ENCODE data around the gene PCDHB1. TPM values are rescaled to one million over a fixed set of nuclear protein-coding genes. Genes with fewer than 3 reads are reported as not detected.

Gene PCDHB1
- total and polyA plus RNA-seq, 2 of the 8 experiments (the other 6 are each of a cell fraction or from before 2014, with no cell fraction given), result 0.03 to 0.04 TPM

GRCh38 chr5:141105350-141105749 is 54.2 kb downstream of the PCDHB1 start (continued):
- no peak for TF ChIP-seq KDM5A (IDR thresholded peaks at IDR 0.05; ENCODE audit: low read length)
- no peak for TF ChIP-seq ATF2 (IDR thresholded peaks at IDR 0.05; ENCODE audit: low read length)

Other genes starting within 250 kb of the PCDHB1 start
- 5.3 and 5.7 TPM in 2 replicates for gene PCDHA4, start 244.3 kb upstream of the PCDHB1 start, total RNA-seq (2021; fragmentation: NEBNext Ultra II Directional; extraction: Animal tissue kit (Norgen Biotek cat#: 25700))
- gene PCDHA4, start 244.3 kb upstream of the PCDHB1 start, polyA plus RNA-seq (2011; rRNA removed), result 3.7 and 3.8 TPM in 2 replicates
- gene PCDHA5, start 229.8 kb upstream of the PCDHB1 start, total RNA-seq (2021; fragmentation: NEBNext Ultra II Directional; extraction: Animal tissue kit (Norgen Biotek cat#: 25700)), result 0.52 and 0.76 TPM in 2 replicates
- 0.28 and 0.33 TPM in 2 replicates for gene PCDHA5, start 229.8 kb upstream of the PCDHB1 start, polyA plus RNA-seq (2011; rRNA removed)
- 6.5 and 7.1 TPM in 2 replicates for gene PCDHA6, start 223.4 kb upstream of the PCDHB1 start, total RNA-seq (2021; fragmentation: NEBNext Ultra II Directional; extraction: Animal tissue kit (Norgen Biotek cat#: 25700))
- gene PCDHA6, start 223.4 kb upstream of the PCDHB1 start, polyA plus RNA-seq (2011; rRNA removed), result 0.50 and 0.71 TPM in 2 replicates
- gene PCDHA7, start 217.1 kb upstream of the PCDHB1 start, total RNA-seq (2021; fragmentation: NEBNext Ultra II Directional; extraction: Animal tissue kit (Norgen Biotek cat#: 25700)), result 1.6 and 2.7 TPM in 2 replicates
- 0.86 and 0.89 TPM in 2 replicates for gene PCDHA7, start 217.1 kb upstream of the PCDHB1 start, polyA plus RNA-seq (2011; rRNA removed)
- gene PCDHA8, start 210.2 kb upstream of the PCDHB1 start, total RNA-seq (2021; fragmentation: NEBNext Ultra II Directional; extraction: Animal tissue kit (Norgen Biotek cat#: 25700)), result 0.52 and 0.96 TPM in 2 replicates
- gene PCDHA8, start 210.2 kb upstream of the PCDHB1 start, polyA plus RNA-seq (2011; rRNA removed), result 0.14 and 0.17 TPM in 2 replicates
- 0.28 and 0.36 TPM in 2 replicates for gene PCDHA9, start 203.0 kb upstream of the PCDHB1 start, total RNA-seq (2021; fragmentation: NEBNext Ultra II Directional; extraction: Animal tissue kit (Norgen Biotek cat#: 25700))
- gene PCDHA9, start 203.0 kb upstream of the PCDHB1 start, polyA plus RNA-seq (2011; rRNA removed), result 0.12 and 0.17 TPM in 2 replicates
- 5.4 and 5.5 TPM in 2 replicates for gene PCDHA10, start 195.5 kb upstream of the PCDHB1 start, total RNA-seq (2021; fragmentation: NEBNext Ultra II Directional; extraction: Animal tissue kit (Norgen Biotek cat#: 25700))
- gene PCDHA10, start 195.5 kb upstream of the PCDHB1 start, polyA plus RNA-seq (2011; rRNA removed), result 2.8 TPM in 2 replicates
- 6.6 and 6.9 TPM in 2 replicates for gene PCDHA11, start 182.4 kb upstream of the PCDHB1 start, total RNA-seq (2021; fragmentation: NEBNext Ultra II Directional; extraction: Animal tissue kit (Norgen Biotek cat#: 25700))
- gene PCDHA11, start 182.4 kb upstream of the PCDHB1 start, polyA plus RNA-seq (2011; rRNA removed), result 4.7 and 6.5 TPM in 2 replicates
- gene PCDHA12, start 176.1 kb upstream of the PCDHB1 start, total RNA-seq (2021; fragmentation: NEBNext Ultra II Directional; extraction: Animal tissue kit (Norgen Biotek cat#: 25700)), result 9.3 and 10.6 TPM in 2 replicates
- gene PCDHA12, start 176.1 kb upstream of the PCDHB1 start, polyA plus RNA-seq (2011; rRNA removed), result 4.2 and 5.7 TPM in 2 replicates
- 1.1 and 1.2 TPM in 2 replicates for gene PCDHA13, start 169.2 kb upstream of the PCDHB1 start, total RNA-seq (2021; fragmentation: NEBNext Ultra II Directional; extraction: Animal tissue kit (Norgen Biotek cat#: 25700))
- 1.3 and 1.4 TPM in 2 replicates for gene PCDHA13, start 169.2 kb upstream of the PCDHB1 start, polyA plus RNA-seq (2011; rRNA removed)
- 4.5 and 5.0 TPM in 2 replicates for gene PCDHAC1, start 125.1 kb upstream of the PCDHB1 start, total RNA-seq (2021; fragmentation: NEBNext Ultra II Directional; extraction: Animal tissue kit (Norgen Biotek cat#: 25700))
- 2.2 and 2.4 TPM in 2 replicates for gene PCDHAC1, start 125.1 kb upstream of the PCDHB1 start, polyA plus RNA-seq (2011; rRNA removed)
- 3.7 and 4.9 TPM in 2 replicates for gene PCDHAC2, start 84.9 kb upstream of the PCDHB1 start, total RNA-seq (2021; fragmentation: NEBNext Ultra II Directional; extraction: Animal tissue kit (Norgen Biotek cat#: 25700))
- 4.6 and 5.0 TPM in 2 replicates for gene PCDHAC2, start 84.9 kb upstream of the PCDHB1 start, polyA plus RNA-seq (2011; rRNA removed)
- gene PCDHB2, start 43.2 kb downstream of the PCDHB1 start, total RNA-seq (2021; fragmentation: NEBNext Ultra II Directional; extraction: Animal tissue kit (Norgen Biotek cat#: 25700)), result 25.6 and 28.8 TPM in 2 replicates
- 29.2 and 38.0 TPM in 2 replicates for gene PCDHB2, start 43.2 kb downstream of the PCDHB1 start, polyA plus RNA-seq (2011; rRNA removed)
- 3.4 and 4.0 TPM in 2 replicates for gene PCDHB3, start 49.1 kb downstream of the PCDHB1 start, total RNA-seq (2021; fragmentation: NEBNext Ultra II Directional; extraction: Animal tissue kit (Norgen Biotek cat#: 25700))
- gene PCDHB3, start 49.1 kb downstream of the PCDHB1 start, polyA plus RNA-seq (2011; rRNA removed), result 1.6 and 1.8 TPM in 2 replicates
- gene PCDHB4, start 70.4 kb downstream of the PCDHB1 start, total RNA-seq (2021; fragmentation: NEBNext Ultra II Directional; extraction: Animal tissue kit (Norgen Biotek cat#: 25700)), result 1.4 and 1.5 TPM in 2 replicates
- 1.3 and 2.0 TPM in 2 replicates for gene PCDHB4, start 70.4 kb downstream of the PCDHB1 start, polyA plus RNA-seq (2011; rRNA removed)
- 2.4 and 2.8 TPM in 2 replicates for gene PCDHB5, start 83.8 kb downstream of the PCDHB1 start, total RNA-seq (2021; fragmentation: NEBNext Ultra II Directional; extraction: Animal tissue kit (Norgen Biotek cat#: 25700))
- gene PCDHB5, start 83.8 kb downstream of the PCDHB1 start, polyA plus RNA-seq (2011; rRNA removed), result 8.2 and 12.5 TPM in 2 replicates
- 0.17 and 0.28 TPM in 2 replicates for gene PCDHB6, start 98.7 kb downstream of the PCDHB1 start, total RNA-seq (2021; fragmentation: NEBNext Ultra II Directional; extraction: Animal tissue kit (Norgen Biotek cat#: 25700))
- gene PCDHB6, start 98.7 kb downstream of the PCDHB1 start, polyA plus RNA-seq (2011; rRNA removed), result 0.29 and 0.39 TPM in 2 replicates
- gene PCDHB7, start 121.3 kb downstream of the PCDHB1 start, total RNA-seq (2021; fragmentation: NEBNext Ultra II Directional; extraction: Animal tissue kit (Norgen Biotek cat#: 25700)), result 0.19 and 0.25 TPM in 2 replicates
- gene PCDHB7, start 121.3 kb downstream of the PCDHB1 start, polyA plus RNA-seq (2011; rRNA removed), result 0.17 and 0.24 TPM in 2 replicates
- 0.92 and 1.1 TPM in 2 replicates for gene PCDHB8, start 126.4 kb downstream of the PCDHB1 start, total RNA-seq (2021; fragmentation: NEBNext Ultra II Directional; extraction: Animal tissue kit (Norgen Biotek cat#: 25700))
- gene PCDHB8, start 126.4 kb downstream of the PCDHB1 start, polyA plus RNA-seq (2011; rRNA removed), result 0.24 and 0.30 TPM in 2 replicates
- 5.2 and 5.9 TPM in 2 replicates for gene PCDHB16, start 131.0 kb downstream of the PCDHB1 start, total RNA-seq (2021; fragmentation: NEBNext Ultra II Directional; extraction: Animal tissue kit (Norgen Biotek cat#: 25700))
- 1.7 and 2.2 TPM in 2 replicates for gene PCDHB16, start 131.0 kb downstream of the PCDHB1 start, polyA plus RNA-seq (2011; rRNA removed)
- 1.6 and 3.8 TPM in 2 replicates for gene PCDHB9, start 135.8 kb downstream of the PCDHB1 start, total RNA-seq (2021; fragmentation: NEBNext Ultra II Directional; extraction: Animal tissue kit (Norgen Biotek cat#: 25700))
- gene PCDHB9, start 135.8 kb downstream of the PCDHB1 start, polyA plus RNA-seq (2011; rRNA removed), result 0.68 and 0.88 TPM in 2 replicates
- gene PCDHB10, start 141.0 kb downstream of the PCDHB1 start, total RNA-seq (2021; fragmentation: NEBNext Ultra II Directional; extraction: Animal tissue kit (Norgen Biotek cat#: 25700)), result 1.8 and 1.9 TPM in 2 replicates
- 1.3 and 1.5 TPM in 2 replicates for gene PCDHB10, start 141.0 kb downstream of the PCDHB1 start, polyA plus RNA-seq (2011; rRNA removed)
- 0.86 and 1.4 TPM in 2 replicates for gene PCDHB11, start 148.3 kb downstream of the PCDHB1 start, total RNA-seq (2021; fragmentation: NEBNext Ultra II Directional; extraction: Animal tissue kit (Norgen Biotek cat#: 25700))
- 0.50 and 0.63 TPM in 2 replicates for gene PCDHB11, start 148.3 kb downstream of the PCDHB1 start, polyA plus RNA-seq (2011; rRNA removed)
- 2.0 and 3.0 TPM in 2 replicates for gene PCDHB12, start 157.3 kb downstream of the PCDHB1 start, total RNA-seq (2021; fragmentation: NEBNext Ultra II Directional; extraction: Animal tissue kit (Norgen Biotek cat#: 25700))
- gene PCDHB12, start 157.3 kb downstream of the PCDHB1 start, polyA plus RNA-seq (2011; rRNA removed), result 1.1 and 1.9 TPM in 2 replicates
- gene PCDHB13, start 162.5 kb downstream of the PCDHB1 start, total RNA-seq (2021; fragmentation: NEBNext Ultra II Directional; extraction: Animal tissue kit (Norgen Biotek cat#: 25700)), result 1.1 and 1.4 TPM in 2 replicates
- gene PCDHB13, start 162.5 kb downstream of the PCDHB1 start, polyA plus RNA-seq (2011; rRNA removed), result 1.1 and 1.5 TPM in 2 replicates
- 2.7 and 2.9 TPM in 2 replicates for gene PCDHB14, start 172.0 kb downstream of the PCDHB1 start, total RNA-seq (2021; fragmentation: NEBNext Ultra II Directional; extraction: Animal tissue kit (Norgen Biotek cat#: 25700))
- 2.5 and 2.7 TPM in 2 replicates for gene PCDHB14, start 172.0 kb downstream of the PCDHB1 start, polyA plus RNA-seq (2011; rRNA removed)
- 3.9 and 4.0 TPM in 2 replicates for gene PCDHB15, start 194.0 kb downstream of the PCDHB1 start, total RNA-seq (2021; fragmentation: NEBNext Ultra II Directional; extraction: Animal tissue kit (Norgen Biotek cat#: 25700))
- gene PCDHB15, start 194.0 kb downstream of the PCDHB1 start, polyA plus RNA-seq (2011; rRNA removed), result 2.8 and 4.9 TPM in 2 replicates

All from H1 (cell line).